ENCODE data around the gene SHISA9.

Gene SHISA9

GRCh38 chr16:13136901-13137300 lies 235.5 kb downstream of the SHISA9 start:
- DNase-seq = no peak

GRCh38 chr16:13138528-13138927 lies 237.1 kb downstream of the SHISA9 start:
- no peak for DNase-seq

- DNase-seq = no peak
Measured at GRCh38 chr16:13139661-13140241, 238.4 kb downstream of the SHISA9 start.

- no peak for DNase-seq
Measured at GRCh38 chr16:13143551-13143950, 242.2 kb downstream of the SHISA9 start.

- no peak for DNase-seq
Measured at GRCh38 chr16:13146829-13147228, 245.4 kb downstream of the SHISA9 start.

- no peak for DNase-seq
Measured at GRCh38 chr16:13148294-13148693, 246.9 kb downstream of the SHISA9 start.

GRCh38 chr16:13148836-13149235 lies 247.4 kb downstream of the SHISA9 start:
- peak; percentile 74 for DNase-seq

- peak; percentile 29 for DNase-seq
Measured at GRCh38 chr16:13150181-13150885, 248.9 kb downstream of the SHISA9 start.

GRCh38 chr16:13153696-13154095 lies 252.3 kb downstream of the SHISA9 start:
- no peak for DNase-seq

- no peak for DNase-seq
Measured at GRCh38 chr16:13154799-13155198, 253.4 kb downstream of the SHISA9 start.

- DNase-seq = no peak
Measured at GRCh38 chr16:13155377-13155776, 254.0 kb downstream of the SHISA9 start.

GRCh38 chr16:13155780-13156179 lies 254.4 kb downstream of the SHISA9 start:
- DNase-seq = no peak

GRCh38 chr16:13157082-13157481 lies 255.7 kb downstream of the SHISA9 start:
- DNase-seq = no peak

- DNase-seq = no peak
Measured at GRCh38 chr16:13158427-13158826, 257.0 kb downstream of the SHISA9 start.

- DNase-seq = no peak
Measured at GRCh38 chr16:13165024-13165423, 263.6 kb downstream of the SHISA9 start.

- no peak for DNase-seq
Measured at GRCh38 chr16:13168091-13168572, 266.7 kb downstream of the SHISA9 start.

GRCh38 chr16:13171313-13171712 lies 269.9 kb downstream of the SHISA9 start:
- no peak for DNase-seq

GRCh38 chr16:13176711-13177110 lies 275.3 kb downstream of the SHISA9 start:
- DNase-seq = no peak

- DNase-seq = no peak
Measured at GRCh38 chr16:13178318-13178717, 276.9 kb downstream of the SHISA9 start.

- DNase-seq = no peak
Measured at GRCh38 chr16:13181432-13181831, 280.0 kb downstream of the SHISA9 start.

GRCh38 chr16:13186813-13187212 lies 285.4 kb downstream of the SHISA9 start:
- DNase-seq = no peak

- DNase-seq = no peak
Measured at GRCh38 chr16:13189250-13189649, 287.9 kb downstream of the SHISA9 start.

GRCh38 chr16:13193721-13194120 lies 292.3 kb downstream of the SHISA9 start:
- no peak for DNase-seq

- DNase-seq = no peak
Measured at GRCh38 chr16:13194766-13195165, 293.4 kb downstream of the SHISA9 start.

- DNase-seq = no peak
Measured at GRCh38 chr16:13203725-13204124, 302.3 kb downstream of the SHISA9 start.

Data from NCI-H510A (cell line).